Measurements from ENCODE around the gene CLEC7A.

The CLEC7A gene

DNA sequence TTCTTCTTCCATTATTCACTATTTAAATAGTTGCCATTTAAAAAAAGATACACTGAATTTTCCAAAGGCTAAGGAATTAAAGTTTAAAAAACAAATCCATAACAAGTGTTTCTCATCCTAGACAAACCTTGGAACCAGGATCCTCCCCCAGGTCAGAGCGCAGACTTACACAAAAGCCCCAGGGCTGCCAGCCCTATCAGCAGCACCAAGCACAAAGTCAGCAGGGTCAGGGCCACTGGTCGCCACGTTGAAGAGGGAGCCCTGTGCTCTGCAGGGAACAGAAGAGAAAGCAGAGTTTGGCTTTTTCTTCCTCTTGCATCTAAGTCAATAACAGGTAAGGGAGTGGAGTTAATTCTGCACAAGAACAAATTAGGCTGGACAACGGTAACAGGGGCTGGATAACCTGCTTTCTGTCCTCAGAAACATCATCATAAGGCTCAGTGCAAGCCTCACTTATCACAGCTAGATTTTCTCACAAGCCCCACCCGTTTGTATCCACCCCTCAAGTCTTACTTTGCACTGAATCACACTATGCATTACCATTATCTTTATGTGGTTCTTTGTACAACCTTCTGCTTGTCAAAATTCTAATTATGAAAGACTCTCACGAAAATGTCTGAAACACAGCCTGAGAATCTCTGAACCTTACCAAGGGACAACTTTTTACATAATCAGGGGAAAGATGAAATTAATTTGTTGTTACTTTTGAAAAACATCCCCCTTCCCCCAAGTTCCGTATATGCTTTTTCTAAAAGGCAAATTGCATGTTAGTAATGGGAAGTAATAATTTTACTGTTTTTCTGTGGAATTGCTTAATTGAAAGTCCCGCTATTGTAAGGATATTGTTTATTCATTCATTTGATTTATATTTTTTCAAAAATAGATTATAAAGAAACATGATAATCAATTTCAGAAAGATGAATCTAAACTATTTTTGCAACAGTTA, 40.8 kb downstream of the CLEC7A start:
- DNase-seq, result no peak

GRCh38 chr12:10088031-10088430, 42.0 kb downstream of the CLEC7A start:
- DNase-seq, result no peak

- DNase-seq, result no peak
Observed at GRCh38 chr12:10086387-10086786, 43.6 kb downstream of the CLEC7A start.

- no peak for DNase-seq
Observed at GRCh38 chr12:10084733-10085132, 45.3 kb downstream of the CLEC7A start.

- DNase-seq, result no peak
Observed at GRCh38 chr12:10082117-10082874, 47.7 kb downstream of the CLEC7A start.

- no peak for DNase-seq
Observed at GRCh38 chr12:10075451-10075850, 54.5 kb downstream of the CLEC7A start.

DNA sequence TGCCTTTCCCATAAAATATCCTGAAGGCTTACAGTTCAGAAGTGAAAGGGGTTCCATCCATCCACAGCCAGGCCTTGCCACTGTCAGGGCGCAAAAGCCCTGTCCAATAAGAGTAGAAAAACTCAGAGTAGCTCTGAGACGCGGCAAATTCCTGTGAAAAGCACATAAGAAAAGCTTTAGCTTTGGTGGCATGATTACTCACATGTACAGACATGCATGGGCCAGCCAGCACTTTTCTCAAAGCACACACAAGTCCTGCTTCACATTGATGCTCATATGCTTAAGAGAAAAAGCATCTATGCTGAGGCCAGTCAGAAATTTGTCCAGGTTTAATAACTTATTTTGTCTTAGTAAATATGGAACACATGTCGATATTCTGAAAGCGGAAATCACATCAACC, 56.7 kb downstream of the CLEC7A start:
- no peak for DNase-seq

DNA sequence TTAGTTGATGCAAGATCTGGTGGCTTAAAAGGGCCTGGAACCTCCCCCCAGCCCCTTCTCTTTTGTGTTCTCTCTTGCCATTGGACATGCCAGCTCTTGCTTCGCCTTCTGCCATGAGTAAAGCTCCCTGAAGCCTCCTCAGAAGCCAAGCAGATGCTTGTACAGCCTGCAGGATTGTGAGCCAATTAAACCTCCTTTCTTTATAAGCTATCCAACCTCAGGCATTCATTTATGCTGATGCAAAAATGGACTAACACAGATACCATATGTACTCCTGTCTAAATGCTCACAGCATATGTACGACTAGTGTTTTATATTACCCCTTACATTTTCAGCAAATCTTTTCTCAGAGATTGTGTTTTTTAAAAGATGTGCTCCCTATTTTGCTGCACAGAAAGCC, 57.9 kb downstream of the CLEC7A start:
- DNase-seq, result no peak

- DNase-seq, result no peak
Observed at GRCh38 chr12:10070380-10070779, 59.6 kb downstream of the CLEC7A start.

- no peak for DNase-seq
Observed at GRCh38 chr12:10069976-10070375, 60.0 kb downstream of the CLEC7A start.

DNA sequence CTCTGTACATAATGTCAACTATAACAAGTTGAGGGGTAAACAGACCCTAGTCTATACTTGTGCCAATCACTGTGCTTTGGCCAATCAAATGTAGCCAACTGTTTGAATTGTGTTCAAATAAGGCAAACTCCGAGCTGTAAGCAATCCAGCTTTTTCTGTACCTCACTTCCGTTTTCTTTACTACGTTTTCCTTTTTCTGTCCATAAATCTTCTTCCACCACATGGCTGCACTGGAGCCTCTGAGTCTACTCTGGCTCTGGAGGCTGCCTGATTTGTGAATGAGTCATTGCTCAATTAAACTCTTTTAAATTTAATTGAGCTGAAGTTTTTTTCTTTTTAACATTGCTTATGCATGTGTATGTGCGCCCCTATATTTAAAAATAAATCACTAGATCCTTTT, 60.9 kb downstream of the CLEC7A start:
- no peak for DNase-seq

DNA sequence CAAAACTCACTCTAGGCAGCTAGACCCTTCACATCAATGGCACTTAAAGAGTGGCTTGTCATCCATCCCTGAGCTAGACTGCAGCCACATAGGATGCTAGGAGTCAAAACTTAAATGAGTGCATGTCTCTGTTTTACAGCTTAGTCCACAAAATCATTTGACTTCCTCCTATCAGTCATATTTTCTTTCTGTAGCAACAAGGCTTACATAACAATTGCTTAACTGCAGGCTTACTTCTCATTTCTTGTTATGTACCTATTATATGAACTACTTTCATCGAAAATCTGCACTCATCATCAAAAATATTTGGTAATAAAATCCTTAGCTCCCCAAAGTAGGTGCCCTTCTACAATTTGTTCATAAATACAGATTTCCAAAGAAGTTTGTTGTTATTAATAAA, 61.4 kb downstream of the CLEC7A start:
- DNase-seq, result no peak

- no peak for DNase-seq
Observed at GRCh38 chr12:10067942-10068341, 62.1 kb downstream of the CLEC7A start.

DNA sequence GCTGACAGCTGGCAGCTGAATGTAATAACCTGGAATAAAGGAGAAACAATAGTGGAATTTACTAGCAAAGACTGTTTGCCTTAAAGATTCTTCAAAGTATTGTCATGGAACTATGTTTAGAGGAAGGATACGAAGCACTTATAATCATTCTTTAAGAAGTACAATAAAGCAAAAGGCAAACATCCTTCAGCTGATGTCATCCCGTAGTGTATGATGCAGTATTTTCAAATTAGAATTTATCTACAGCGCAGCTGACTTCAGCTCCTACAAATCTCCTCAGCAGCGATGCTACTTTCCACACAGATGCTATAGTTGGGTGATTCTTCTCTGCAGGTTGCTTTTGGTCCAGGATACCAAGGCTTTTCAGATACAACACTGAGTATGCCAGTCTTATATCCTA, 62.7 kb downstream of the CLEC7A start:
- DNase-seq, result no peak

All from stimulated activated CD4-positive, alpha-beta T cell treated with anti-CD3 and anti-CD28 coated beads, Interleukin-4, amount 100 ng/mL, for 4 hours (primary cell).